ENCODE measurements around the gene GLIPR2. TPM values are rescaled to one million over a fixed set of nuclear protein-coding genes. Genes with fewer than 3 reads are reported as not detected.

The GLIPR2 gene
- total RNA-seq, 1 donor from 2014 or later: 45.1 TPM

DNA sequence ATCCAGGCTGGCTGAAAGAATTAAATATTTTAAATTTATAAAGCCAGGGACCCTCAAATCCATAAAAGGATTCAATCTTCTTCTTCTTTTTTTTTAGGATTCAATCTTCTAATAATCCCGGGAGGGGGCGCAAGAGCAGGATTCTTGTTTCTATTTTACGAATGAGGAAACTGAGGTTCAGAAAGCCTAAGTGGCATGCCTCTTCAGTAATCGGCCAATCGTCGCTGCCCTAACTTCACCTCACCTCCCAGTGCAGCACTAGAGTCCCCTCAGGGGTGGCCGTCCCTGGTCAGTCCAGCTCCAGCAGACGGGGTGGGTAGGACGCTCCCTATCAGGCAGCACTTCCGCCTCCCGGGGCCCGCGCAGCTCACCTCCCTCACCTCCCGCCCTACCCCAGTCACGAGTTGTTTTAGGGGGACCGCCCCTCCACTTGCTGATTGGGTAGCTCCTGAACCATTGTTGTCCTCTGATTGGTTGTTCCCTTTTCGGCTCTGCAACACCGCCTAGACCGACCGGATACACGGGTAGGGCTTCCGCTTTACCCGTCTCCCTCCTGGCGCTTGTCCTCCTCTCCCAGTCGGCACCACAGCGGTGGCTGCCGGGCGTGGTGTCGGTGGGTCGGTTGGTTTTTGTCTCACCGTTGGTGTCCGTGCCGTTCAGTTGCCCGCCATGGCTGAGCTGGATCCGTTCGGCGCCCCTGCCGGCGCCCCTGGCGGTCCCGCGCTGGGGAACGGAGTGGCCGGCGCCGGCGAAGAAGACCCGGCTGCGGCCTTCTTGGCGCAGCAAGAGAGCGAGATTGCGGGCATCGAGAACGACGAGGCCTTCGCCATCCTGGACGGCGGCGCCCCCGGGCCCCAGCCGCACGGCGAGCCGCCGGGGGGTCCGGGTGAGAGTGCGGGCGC lies 54.1 kb downstream of the GLIPR2 start, which contains the start of gene CLTA:
Gene CLTA (plus strand): TSS at position 534 of the 902 bp plus-strand sequence. CDS start 136 bp downstream, at position 670.
- intact Hi-C loops (cut with micrococcal nuclease): loop anchor here (1.0 to 5.0 kb wide), 15 partner anchors 28 to 1732 kb away; partner anchors contain the start of genes CREB3, DNAI1, FAM219A and GLIPR2

DNA sequence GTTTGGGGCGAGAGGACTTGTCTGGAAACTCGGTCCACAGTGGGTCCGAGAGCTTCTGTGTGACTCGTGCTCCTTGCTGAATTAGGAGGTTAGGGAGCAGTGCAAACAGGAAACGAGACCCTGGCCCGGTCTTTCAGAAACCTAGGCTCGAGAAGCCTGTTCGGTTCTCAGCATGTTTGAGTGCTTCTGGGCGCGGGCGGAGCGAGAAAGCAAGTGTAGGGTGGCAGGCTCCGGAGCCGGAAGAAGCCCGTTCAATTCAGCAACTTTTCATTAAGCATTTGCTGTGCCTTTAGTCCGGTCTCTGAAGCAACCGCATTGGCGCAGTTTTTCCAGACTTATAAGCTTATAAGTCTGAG lies 54.7 kb downstream of the GLIPR2 start:
- intact Hi-C loops (cut with micrococcal nuclease): loop anchor here (2.0 to 5.0 kb wide), 4 partner anchors 296 to 1732 kb away; partner anchors contain the start of genes DNAI1 and FAM219A

- intact Hi-C loops (cut with micrococcal nuclease): loop anchor here (1.0 to 5.0 kb wide), 5 partner anchors 295 to 1733 kb away; partner anchors contain the start of genes DNAI1, FAM219A and SPAG8
These were observed 55.2 kb downstream of the GLIPR2 start for GRCh38 chr9:36191686-36192085.

DNA sequence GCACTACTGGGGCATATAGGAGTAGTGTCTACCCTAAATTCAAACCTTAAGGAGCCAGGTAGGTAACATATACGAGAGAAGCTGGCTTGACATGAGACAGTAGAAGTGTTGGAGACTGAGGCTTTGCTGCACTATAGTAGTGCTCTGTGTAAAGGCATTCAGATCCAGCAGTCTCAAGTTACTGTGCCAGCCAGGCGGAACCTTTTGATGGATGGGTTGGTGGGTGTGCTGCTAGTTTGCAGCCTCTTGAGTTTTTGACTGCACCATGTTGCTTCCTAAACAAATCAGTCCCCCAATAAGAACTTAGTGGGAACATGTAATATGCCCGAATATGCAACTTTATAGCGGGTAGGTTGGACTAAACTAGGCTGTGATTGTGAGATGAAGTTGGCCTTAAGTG lies 55.7 kb downstream of the GLIPR2 start:
- intact Hi-C loops (cut with micrococcal nuclease): loop anchor here (1.0 to 5.0 kb wide), 3 partner anchors 380 to 545 kb away; partner anchors contain the start of gene SPAG8

DNA sequence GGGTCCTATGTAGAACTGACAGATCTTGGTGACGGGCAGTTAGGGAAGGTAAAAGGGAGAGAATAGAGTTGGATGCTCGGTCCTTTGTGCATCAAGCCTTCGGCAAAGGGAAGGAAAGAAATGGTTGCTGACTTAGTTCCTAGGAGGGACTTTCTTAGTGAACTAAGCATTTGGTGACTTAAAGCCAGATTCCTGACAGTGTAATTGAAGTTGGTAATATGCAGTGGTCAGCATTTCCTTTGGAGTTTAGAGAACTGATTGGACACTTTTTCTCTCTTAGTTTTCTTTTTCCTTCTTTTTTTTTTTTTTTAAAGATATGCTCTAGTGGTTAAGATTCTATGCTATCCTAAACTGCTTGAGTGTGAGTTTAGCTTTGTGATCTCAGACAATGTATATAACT lies 56.5 kb downstream of the GLIPR2 start:
- intact Hi-C loops (cut with micrococcal nuclease): loop anchor here (5.0 kb wide), 2 partner anchors 436 to 546 kb away; no protein-coding TSS in a partner anchor

DNA sequence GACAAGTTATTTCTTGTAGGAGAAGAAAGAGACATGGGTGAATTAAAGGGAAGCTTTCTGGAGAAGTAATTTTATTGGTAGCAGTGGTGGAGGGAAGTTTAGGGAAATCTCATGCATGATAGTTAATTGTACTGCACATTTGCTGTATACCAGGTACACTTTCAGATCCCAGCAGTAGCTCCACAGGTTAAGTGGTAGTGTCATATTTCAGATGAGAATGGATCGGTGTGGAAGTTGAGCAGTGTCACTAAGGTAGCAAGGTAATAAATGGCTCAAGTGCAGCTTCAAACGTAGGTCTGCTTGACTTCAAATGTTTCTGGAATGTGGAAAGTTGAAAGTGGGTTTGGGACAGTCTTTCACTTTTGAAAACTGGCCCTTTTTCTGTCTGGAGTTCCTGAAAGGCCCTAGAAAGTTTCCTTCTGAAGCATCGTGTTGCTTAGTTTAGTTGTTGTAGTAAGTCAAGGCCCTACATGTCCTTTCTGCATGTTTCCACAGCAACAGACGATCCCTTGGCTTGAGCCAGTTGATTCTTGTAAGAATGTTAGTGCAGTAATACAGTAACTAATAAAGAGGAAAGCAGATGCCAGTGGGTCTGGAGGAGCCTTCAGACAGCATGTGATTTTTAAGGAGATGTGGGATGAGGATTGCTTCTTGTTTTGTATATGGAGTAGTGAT lies 57.9 kb downstream of the GLIPR2 start:
- intact Hi-C loops (cut with micrococcal nuclease): loop anchor here (5.0 kb wide), 2 partner anchors 437 to 547 kb away; no protein-coding TSS in a partner anchor

DNA sequence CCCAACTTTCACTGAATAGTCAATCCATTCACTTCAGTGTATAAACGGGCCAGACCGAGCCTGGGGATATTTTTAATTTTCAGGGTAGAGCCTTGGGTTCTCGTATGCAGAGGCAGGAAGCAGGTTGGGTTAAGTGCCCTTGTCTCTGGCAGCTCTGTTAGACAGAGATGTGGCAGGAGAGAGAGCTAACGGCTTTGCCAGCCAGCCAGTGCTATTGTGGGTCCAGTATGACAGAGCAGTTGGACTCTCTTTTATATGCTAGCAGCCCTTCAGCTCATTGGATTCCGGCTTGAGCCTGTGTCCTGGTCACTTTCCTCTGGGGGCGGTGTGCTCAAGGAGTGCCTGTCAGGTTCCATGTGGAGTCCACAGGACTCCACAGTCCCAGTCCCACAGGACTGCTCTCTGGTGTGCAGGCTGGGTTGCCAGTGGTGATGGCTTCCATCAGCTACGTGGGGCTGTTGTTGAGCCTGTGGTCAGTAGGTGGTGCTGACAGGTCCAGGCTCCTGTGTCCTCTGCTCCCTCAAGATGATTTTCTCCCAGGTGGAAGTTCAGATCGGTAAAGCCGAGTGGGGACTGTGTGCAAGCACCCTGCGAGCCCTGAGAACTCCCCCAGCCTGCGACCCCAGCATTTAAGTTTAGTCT lies 68.5 kb downstream of the GLIPR2 start:
- intact Hi-C loops (cut with micrococcal nuclease): loop anchor here (5.0 kb wide), 1 partner anchor 122 kb away; no protein-coding TSS in a partner anchor

- intact Hi-C loops (cut with micrococcal nuclease): loop anchor here (5.0 kb wide), 1 partner anchor 120 kb away; no protein-coding TSS in a partner anchor
These were observed 70.5 kb downstream of the GLIPR2 start for GRCh38 chr9:36207016-36207415.

GRCh38 chr9:36207546-36208012 lies 71.0 kb downstream of the GLIPR2 start:
- intact Hi-C loops (cut with micrococcal nuclease): loop anchor here (5.0 kb wide), 1 partner anchor 120 kb away; no protein-coding TSS in a partner anchor

DNA sequence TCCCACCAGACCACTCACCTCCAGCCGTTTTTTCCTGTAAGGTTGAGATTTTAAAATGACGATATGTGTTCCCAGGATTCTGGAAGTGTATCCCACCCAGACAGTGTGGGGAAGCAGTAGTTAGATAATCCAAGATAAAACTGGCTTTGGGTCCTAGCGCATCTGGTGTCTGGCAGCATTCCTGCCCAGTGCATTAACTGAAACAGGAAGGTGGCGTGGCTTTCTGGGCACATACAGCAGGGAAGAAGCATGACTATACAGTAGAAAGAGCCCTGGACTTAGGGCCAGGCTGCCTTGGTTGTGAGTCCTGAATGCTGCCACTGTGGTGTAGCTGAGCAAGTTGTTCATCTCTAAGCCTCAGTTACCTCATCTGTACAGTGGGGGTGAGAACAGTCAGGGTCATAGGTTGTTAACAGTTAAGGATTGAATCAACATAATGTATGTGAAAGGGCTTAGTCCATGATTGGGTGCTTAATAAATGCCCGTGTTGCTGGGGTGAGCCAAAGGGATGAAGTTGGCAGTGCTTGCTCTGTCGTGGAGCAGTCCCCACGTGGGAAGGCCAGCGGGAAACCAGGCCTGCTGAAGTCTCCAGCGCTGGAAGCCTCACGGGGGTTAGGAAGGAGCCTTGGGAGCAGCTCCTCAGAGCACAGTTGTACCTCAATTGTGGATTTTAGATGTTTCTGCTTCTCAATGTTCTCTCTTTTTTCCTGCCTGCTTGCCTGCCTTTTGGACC lies 72.2 kb downstream of the GLIPR2 start:
- intact Hi-C loops (cut with micrococcal nuclease): loop anchor here (5.0 kb wide), 1 partner anchor 119 kb away; no protein-coding TSS in a partner anchor

DNA sequence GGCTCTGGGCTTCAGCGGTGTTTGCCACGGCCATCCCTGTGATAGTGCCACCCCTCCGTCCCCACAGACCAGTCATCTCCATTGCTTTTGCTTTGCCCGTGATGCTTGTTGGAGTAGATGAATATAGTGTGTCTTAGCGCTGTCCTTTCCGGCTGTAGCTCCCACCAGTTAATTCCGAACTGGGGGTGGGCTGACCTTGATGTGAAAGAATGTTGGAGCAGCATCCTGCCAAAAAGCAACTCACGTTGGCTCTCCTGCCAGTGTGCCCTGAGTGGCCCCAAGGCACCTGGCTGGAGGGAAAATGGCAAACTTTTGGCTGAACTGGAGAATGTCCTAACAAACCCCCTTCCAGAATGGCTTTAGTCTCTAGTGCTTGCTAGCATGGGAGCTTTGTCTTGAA lies 74.2 kb downstream of the GLIPR2 start:
- intact Hi-C loops (cut with micrococcal nuclease): no loop called here

GRCh38 chr9:36211510-36211909 lies 75.0 kb downstream of the GLIPR2 start:
- intact Hi-C loops (cut with micrococcal nuclease): no loop called here

DNA sequence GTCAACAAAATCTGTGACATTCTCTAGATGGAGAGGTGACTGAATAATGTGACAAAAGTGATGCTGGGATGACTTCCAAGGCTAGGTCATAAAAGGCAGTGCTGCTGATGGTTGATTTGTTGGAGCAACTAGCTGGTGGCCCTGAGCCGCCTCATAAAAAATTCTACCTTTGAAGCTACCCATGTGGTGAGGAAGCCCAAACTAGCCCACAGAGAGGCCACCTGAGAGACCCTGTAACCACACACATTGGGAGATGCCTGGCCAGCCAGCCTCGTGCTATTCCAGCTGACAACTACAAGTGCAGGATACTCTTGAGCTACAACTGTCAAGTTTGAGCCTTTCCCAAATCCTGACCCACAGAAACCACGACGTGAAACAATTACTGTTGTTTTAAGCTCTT lies 76.9 kb downstream of the GLIPR2 start:
- intact Hi-C loops (cut with micrococcal nuclease): no loop called here

Other genes with a start within 250 kb of the GLIPR2 start
- not detected in 2 replicates for gene HRCT1, start 230.5 kb upstream of the GLIPR2 start, total RNA-seq
- gene SPAAR, start 227.2 kb upstream of the GLIPR2 start, total RNA-seq: not detected in 2 replicates
- not detected in 2 replicates for gene OR2S2, start 178.6 kb upstream of the GLIPR2 start, total RNA-seq
- gene RECK, start 99.8 kb upstream of the GLIPR2 start, total RNA-seq: 6.2 and 6.5 TPM in 2 replicates
- 0.10 and 0.17 TPM in 2 replicates for gene CCIN, start 32.7 kb downstream of the GLIPR2 start, total RNA-seq
- gene CLTA, start 54.2 kb downstream of the GLIPR2 start, total RNA-seq: 151 and 155 TPM in 2 replicates
- gene GNE, start 121.7 kb downstream of the GLIPR2 start, total RNA-seq: 19.8 and 20.1 TPM in 2 replicates

Measured in T-helper 1 cell treated with Interleukin-12 subunit alpha and Interleukin-12 subunit beta and Interleukin-4 antibody, amounts not matched to agents 30 ng/mL and 1 ng/mL, for 36 hours (primary cell).